Keratinocyte (primary cell): Measurements from ENCODE around the gene NGEF. TPM values are rescaled to one million over a fixed set of nuclear protein-coding genes. Genes with fewer than 3 reads are reported as not detected.

Experiments used
- DNase-seq: peaks from one replicate; pipeline ENCODE4 v3.0.0-alpha.2; 2011; ENCODE audit warnings: low read depth, missing footprints, low spot score
- FAIRE-seq: peaks from 2 replicates; lab custom pipeline; 2011; peaks lifted over from hg19 to GRCh38; lab: Jason Lieb, UNC
- H2AFZ ChIP-seq: 2 replicates; pipeline ENCODE4 v1.6.0; 2012; ENCODE audit warnings: low read length, control low read depth, inconsistent platforms; ENCODE audit not compliant: control insufficient read depth
- H3K27ac ChIP-seq: 2 replicates; pipeline ENCODE4 v1.5.1; 2011; ENCODE audit warnings: low read length; ENCODE audit not compliant: control insufficient read depth, insufficient read depth
- H3K27me3 ChIP-seq: 3 replicates; pipeline ENCODE4 v1.6.0; 2011; ENCODE audit warnings: low read length; ENCODE audit not compliant: control insufficient read depth, insufficient read depth; ENCODE audit errors: extremely low read depth
- H3K36me3 ChIP-seq, 2 experiments: 2 replicates in 1 of 2; 3 replicates in 1 of 2; pipeline ENCODE4 v1.5.1; 2011; ENCODE audit warnings: low read length in 2 of 2, mild to moderate bottlenecking in 1 of 2; ENCODE audit not compliant: control insufficient read depth in 2 of 2, insufficient read depth in 2 of 2; ENCODE audit errors: extremely low read depth in 1 of 2
- H3K4me1 ChIP-seq: 3 replicates; pipeline ENCODE4 v1.5.1; 2011; ENCODE audit warnings: low read length; ENCODE audit not compliant: control insufficient read depth, insufficient read depth; ENCODE audit errors: extremely low read depth
- H3K4me2 ChIP-seq: 3 replicates; pipeline ENCODE4 v1.6.0; 2011; ENCODE audit warnings: low read depth, low read length; ENCODE audit not compliant: control insufficient read depth, insufficient read depth; ENCODE audit errors: extremely low read depth
- H3K4me3 ChIP-seq, 3 experiments: fragments of 200-600 bp in 1 of 3; sonication (generic) in 1 of 3; 2 replicates in 2 of 3; 3 replicates in 1 of 3; pipeline ENCODE4 v1.5.1; 2011 to 2016; ENCODE audit warnings: low read length in 3 of 3, mild to moderate bottlenecking in 3 of 3, control low read depth in 2 of 3, inconsistent platforms in 1 of 3, low read depth in 1 of 3, mixed read lengths in 1 of 3, mixed run types in 1 of 3, moderate library complexity in 1 of 3; ENCODE audit not compliant: control insufficient read depth in 2 of 3, insufficient read depth in 2 of 3; ENCODE audit errors: extremely low read depth in 1 of 3
- H3K79me2 ChIP-seq: 2 replicates; pipeline ENCODE4 v1.6.0; 2012; ENCODE audit warnings: low read length; ENCODE audit not compliant: control insufficient read depth, insufficient read depth
- H3K9ac ChIP-seq: 3 replicates; pipeline ENCODE4 v1.6.0; 2011; ENCODE audit warnings: low read length; ENCODE audit not compliant: control insufficient read depth, insufficient read depth; ENCODE audit errors: extremely low read depth
- H3K9me1 ChIP-seq: 3 replicates; pipeline ENCODE4 v1.6.0; 2011; ENCODE audit warnings: low read length; ENCODE audit not compliant: control insufficient read depth, insufficient read depth; ENCODE audit errors: extremely low read depth
- H3K9me3 ChIP-seq: 2 replicates; pipeline ENCODE4 v1.5.1; 2012; ENCODE audit warnings: low read depth, low read length; ENCODE audit not compliant: control insufficient read depth
- H4K20me1 ChIP-seq: 3 replicates; pipeline ENCODE4 v1.6.0; 2011; ENCODE audit warnings: low read length; ENCODE audit not compliant: control insufficient read depth, insufficient read depth; ENCODE audit errors: extremely low read depth
- CTCF ChIP-seq, 3 experiments: IDR thresholded peaks in 1 of 3; conservative IDR thresholded peaks in 1 of 3; optimal IDR thresholded peaks in 1 of 3; 2 replicates in 2 of 3; 3 replicates in 1 of 3; pipeline versions ENCODE3 to v1.5.1; 2011; ENCODE audit warnings: low read length in 3 of 3, mild to moderate bottlenecking in 3 of 3, moderate library complexity in 2 of 3, control low read depth in 1 of 3, inconsistent platforms in 1 of 3; ENCODE audit not compliant: insufficient read depth in 2 of 3; ENCODE audit errors: extremely low read depth in 1 of 3
- EZH2 ChIP-seq: IDR thresholded peaks from one replicate; pipeline ENCODE4 v1.6.1; 2012; ENCODE audit warnings: inconsistent platforms, mild to moderate bottlenecking, low read length, moderate library complexity
- dilution Hi-C: fragments of 300-500 bp; cut with MboI; formaldehyde crosslinking; loops from one replicate; pipeline ENCODE4 v1.7.0; 2020; ENCODE audit warnings: low sequenced_read_pairs; ENCODE audit not compliant: extremely low pct_ligation_motif_present
- polyA plus RNA-seq, 5 experiments: library from polyadenylated mRNA; depleted of rRNA in 3 of 5; stranded (reverse) in 3 of 5; stranded (forward) in 1 of 5; unstranded in 1 of 5; fragments of >200 nt; gene quantifications; 1 replicate in 1 of 5; 2 replicates in 3 of 5; 3 replicates in 1 of 5; pipeline versions ENCODE4 v1.2.1 to v1.2.3, GENCODE V29; 2011 to 2012; ENCODE audit warnings: missing spikeins in 2 of 5, low read depth in 1 of 5, low replicate concordance in 1 of 5

Gene NGEF
- polyA plus RNA-seq, 1 donor (not counting 4 experiments of a cell fraction or from before 2014, with no cell fraction given), result 0.17 TPM

GRCh38 chr2:232871835-232872736 lies 141.0 kb downstream of the NGEF start:
- H2AFZ ChIP-seq, result no peak overlapping the region
- no peaks in the 10 kb centered on the region for H3K9me1 ChIP-seq
- dilution Hi-C loops, result loop anchor here (25.0 kb wide), 1 partner anchor 365 kb away; no protein-coding TSS in a partner anchor
- TF ChIP-seq EZH2 (no peak), CTCF (optimal IDR thresholded peaks at IDR 0.05 in 1 of 3, IDR thresholded peaks at IDR 0.05 in 1 of 3, conservative IDR thresholded peaks at IDR 0.05 in 1 of 3; ENCODE audit: extremely low read depth in 1 of 3, insufficient read depth in 2 of 3, low read length in 3 of 3) (no peak)
- H3K9ac ChIP-seq, result no peak overlapping the region
- no peak overlapping the region for H3K4me2 ChIP-seq
- DNase-seq (no peak), FAIRE-seq (no peak)
- H3K27me3 ChIP-seq, result no peaks in the 10 kb centered on the region
- no peaks in the 10 kb centered on the region for H3K9me3 ChIP-seq
- no peaks in the 10 kb centered on the region for H4K20me1 ChIP-seq
- H3K36me3 ChIP-seq, result peaks cover 0 to 1% of the 10 kb centered on the region in 2 experiments
- no peak overlapping the region for H3K4me3 ChIP-seq
- no peak overlapping the region for H3K27ac ChIP-seq
- no peaks in the 10 kb centered on the region for H3K79me2 ChIP-seq
- H3K4me1 ChIP-seq, result no peaks in the 10 kb centered on the region

- dilution Hi-C loops, result loop anchor here (25.0 kb wide), 1 partner anchor 366 kb away; no protein-coding TSS in a partner anchor
- no peak overlapping the region for H3K27ac ChIP-seq
- H3K9ac ChIP-seq, result no peak overlapping the region
Observed at GRCh38 chr2:232871418-232871834, 141.6 kb downstream of the NGEF start.

More at GRCh38 chr2:232871418-232871834, 141.6 kb downstream of the NGEF start:
- no peaks in the 10 kb centered on the region for H3K79me2 ChIP-seq
- H3K36me3 ChIP-seq, result peaks cover 0 to 1% of the 10 kb centered on the region in 2 experiments
- H3K27me3 ChIP-seq, result no peaks in the 10 kb centered on the region
- H3K4me3 ChIP-seq, result no peak overlapping the region
- no peaks in the 10 kb centered on the region for H3K4me1 ChIP-seq
- H2AFZ ChIP-seq, result no peak overlapping the region
- no peaks in the 10 kb centered on the region for H3K9me3 ChIP-seq
- H3K9me1 ChIP-seq, result no peaks in the 10 kb centered on the region
- TF ChIP-seq EZH2, result no peak
- no peak for TF ChIP-seq CTCF (optimal IDR thresholded peaks at IDR 0.05 in 1 of 3, IDR thresholded peaks at IDR 0.05 in 1 of 3, conservative IDR thresholded peaks at IDR 0.05 in 1 of 3; ENCODE audit: extremely low read depth in 1 of 3, insufficient read depth in 2 of 3, low read length in 3 of 3)
- no peaks in the 10 kb centered on the region for H4K20me1 ChIP-seq
- no peak overlapping the region for H3K4me2 ChIP-seq
- FAIRE-seq, result no peak
- no peak for DNase-seq
